ENCODE results near the gene TBX20. TPM values are rescaled to one million over a fixed set of nuclear protein-coding genes. Genes with fewer than 3 reads are reported as not detected.

The TBX20 gene
- total RNA-seq, 2 donors from 2014 or later, result 1.2 TPM; not detected in 1

- Histone ChIP-seq H3K4me1 (replicated peaks) (no peaks in the 10 kb centered on the region), H3K9me3 (no peaks in the 10 kb centered on the region), H3K4me3 (no peak overlapping the region), H3K36me3 (no peaks in the 10 kb centered on the region), H3K27me3 (replicated peaks; ENCODE audit: insufficient read depth) (no peaks in the 10 kb centered on the region), H3K27ac (no peak overlapping the region)
- intact Hi-C loops (cut with DNase I), result no loop called here
- TF ChIP-seq POLR2A (IDR thresholded peaks at IDR 0.05), result no peak
- no peak for TF ChIP-seq CTCF (IDR thresholded peaks at IDR 0.05)
- no peak for TF ChIP-seq POLR2AphosphoS5 (IDR thresholded peaks at IDR 0.05)
- no peak for DNase-seq (ENCODE audit: low spot score)
- 52% methylated on average over 4 of the region's 4 CpGs for WGBS
These were observed 27.0 kb upstream of the TBX20 start for GRCh38 chr7:35280902-35281301.

- no peaks in the 10 kb centered on the region for H3K36me3 ChIP-seq
- DNase-seq (ENCODE audit: low spot score), result no peak
- no peaks in the 10 kb centered on the region for H3K27me3 ChIP-seq (replicated peaks; ENCODE audit: insufficient read depth)
- no peak for TF ChIP-seq CTCF (IDR thresholded peaks at IDR 0.05)
- TF ChIP-seq POLR2A (IDR thresholded peaks at IDR 0.05), result no peak
- no peak for TF ChIP-seq POLR2AphosphoS5 (IDR thresholded peaks at IDR 0.05)
- H3K4me3 ChIP-seq, result no peak overlapping the region
- H3K9me3 ChIP-seq, result no peaks in the 10 kb centered on the region
- WGBS, result 86% methylated on average over 1 of the region's 1 CpG
- H3K27ac ChIP-seq, result no peak overlapping the region
- intact Hi-C loops (cut with DNase I), result no loop called here
- H3K4me1 ChIP-seq (replicated peaks), result no peaks in the 10 kb centered on the region
These were observed 23.5 kb upstream of the TBX20 start for GRCh38 chr7:35277359-35277758.

- intact Hi-C loops (cut with DNase I), result no loop called here
- TF ChIP-seq POLR2AphosphoS5 (IDR thresholded peaks at IDR 0.05) (no peak), POLR2A (IDR thresholded peaks at IDR 0.05) (no peak), CTCF (IDR thresholded peaks at IDR 0.05) (no peak)
- no peak for DNase-seq (ENCODE audit: low spot score)
- 90% methylated on average over 1 of the region's 1 CpG for WGBS
- no peaks in the 10 kb centered on the region for H3K4me1 ChIP-seq (replicated peaks)
- H3K27me3 ChIP-seq (replicated peaks; ENCODE audit: insufficient read depth), result no peaks in the 10 kb centered on the region
- H3K36me3 ChIP-seq, result no peaks in the 10 kb centered on the region
- no peak overlapping the region for H3K27ac ChIP-seq
- no peak overlapping the region for H3K4me3 ChIP-seq
- H3K9me3 ChIP-seq, result no peaks in the 10 kb centered on the region
These were observed 18.3 kb upstream of the TBX20 start for GRCh38 chr7:35272246-35272645.

- Histone ChIP-seq H3K4me3 (no peak overlapping the region), H3K27ac (no peak overlapping the region), H3K4me1 (replicated peaks) (no peaks in the 10 kb centered on the region), H3K36me3 (no peaks in the 10 kb centered on the region), H3K9me3 (no peaks in the 10 kb centered on the region), H3K27me3 (replicated peaks; ENCODE audit: insufficient read depth) (no peaks in the 10 kb centered on the region)
- 64% methylated on average over 5 of the region's 5 CpGs for whole genome bisulfite sequencing
- DNase-seq (ENCODE audit: low spot score), result no peak
- intact Hi-C loops (cut with DNase I), result no loop called here
- TF ChIP-seq CTCF (IDR thresholded peaks at IDR 0.05) (no peak), POLR2A (IDR thresholded peaks at IDR 0.05) (no peak), POLR2AphosphoS5 (IDR thresholded peaks at IDR 0.05) (no peak)
These were observed 15.1 kb upstream of the TBX20 start for GRCh38 chr7:35268953-35269352.

- peaks cover 4% of the 10 kb centered on the region for H3K27me3 ChIP-seq (replicated peaks; ENCODE audit: insufficient read depth)
- TF ChIP-seq POLR2AphosphoS5 (IDR thresholded peaks at IDR 0.05) (no peak), CTCF (IDR thresholded peaks at IDR 0.05) (no peak), POLR2A (IDR thresholded peaks at IDR 0.05) (no peak)
- no peaks in the 10 kb centered on the region for H3K9me3 ChIP-seq
- H3K4me1 ChIP-seq (replicated peaks), result no peaks in the 10 kb centered on the region
- intact Hi-C loops (cut with DNase I), result no loop called here
- H3K27ac ChIP-seq, result no peak overlapping the region
- H3K4me3 ChIP-seq, result no peak overlapping the region
- H3K36me3 ChIP-seq, result no peaks in the 10 kb centered on the region
- no peak for DNase-seq (ENCODE audit: low spot score)
These were observed 13.5 kb upstream of the TBX20 start for GRCh38 chr7:35267411-35267810.
